NCI-H774 (cell line): ENCODE measurements around the gene PLXNA2.

Experiments used
- DNase-seq: peaks from one replicate; lab custom pipeline; 2025; lab: John Stamatoyannopoulos, UW

Gene PLXNA2

DNA sequence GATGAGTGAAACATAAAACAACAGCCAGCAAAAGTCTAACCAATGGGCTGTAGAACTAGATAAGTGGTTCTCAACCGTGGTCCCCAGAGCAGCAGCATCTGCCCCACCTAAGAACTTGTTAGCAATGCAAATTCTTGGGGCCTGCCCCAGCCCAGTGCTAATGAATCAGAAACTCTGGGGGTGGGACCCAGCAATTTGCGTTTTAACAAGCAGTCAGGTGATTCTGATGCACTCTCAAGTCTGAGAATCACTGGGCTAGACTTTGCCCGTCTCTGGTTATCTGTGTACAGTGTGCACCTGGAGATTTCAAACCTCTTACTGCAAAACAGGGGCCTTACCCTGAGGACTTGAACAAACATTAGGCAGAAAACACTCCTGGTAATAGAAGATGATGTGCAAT lies 66.5 kb downstream of the PLXNA2 start:
- DNase-seq, result peak; percentile 49

DNA sequence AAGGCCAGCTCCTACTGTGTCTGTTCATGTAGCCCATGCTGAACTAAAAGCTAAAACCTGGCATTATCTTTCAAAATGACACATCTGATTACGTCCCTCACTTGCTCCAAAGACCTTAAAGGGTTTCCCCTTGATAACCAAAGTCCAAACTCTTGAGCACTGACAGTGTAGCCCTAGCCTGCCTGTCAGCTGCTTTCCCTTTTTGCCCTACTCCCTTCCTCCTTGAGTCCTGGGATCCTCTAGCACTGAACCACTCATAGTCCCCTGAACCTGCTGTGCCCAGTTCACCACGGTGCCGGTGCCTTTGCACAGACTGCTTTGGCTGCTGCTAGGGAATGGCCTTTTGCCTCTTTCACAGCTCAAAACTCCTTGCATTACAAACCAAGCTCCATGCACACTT lies 67.5 kb downstream of the PLXNA2 start:
- no peak for DNase-seq

DNA sequence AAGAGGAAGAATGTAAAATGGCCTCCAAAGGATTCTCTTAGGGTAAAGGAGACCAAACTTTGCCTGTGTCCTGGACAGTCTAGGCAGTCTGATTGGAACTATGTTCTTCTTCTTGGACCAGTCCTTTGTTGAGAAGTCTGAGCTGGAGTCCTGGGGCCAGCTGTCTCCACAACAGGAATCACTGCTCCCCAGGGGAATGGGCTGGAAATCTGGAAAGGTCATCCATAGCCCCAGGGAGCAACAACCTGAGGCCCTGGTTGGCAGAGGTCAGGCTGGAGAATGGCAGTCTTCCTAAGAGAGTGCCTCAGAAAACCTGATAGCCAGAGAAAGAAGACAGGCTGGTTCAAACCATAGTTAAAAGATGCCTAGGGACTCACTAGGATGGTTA lies 68.7 kb downstream of the PLXNA2 start:
- DNase-seq, result no peak

DNA sequence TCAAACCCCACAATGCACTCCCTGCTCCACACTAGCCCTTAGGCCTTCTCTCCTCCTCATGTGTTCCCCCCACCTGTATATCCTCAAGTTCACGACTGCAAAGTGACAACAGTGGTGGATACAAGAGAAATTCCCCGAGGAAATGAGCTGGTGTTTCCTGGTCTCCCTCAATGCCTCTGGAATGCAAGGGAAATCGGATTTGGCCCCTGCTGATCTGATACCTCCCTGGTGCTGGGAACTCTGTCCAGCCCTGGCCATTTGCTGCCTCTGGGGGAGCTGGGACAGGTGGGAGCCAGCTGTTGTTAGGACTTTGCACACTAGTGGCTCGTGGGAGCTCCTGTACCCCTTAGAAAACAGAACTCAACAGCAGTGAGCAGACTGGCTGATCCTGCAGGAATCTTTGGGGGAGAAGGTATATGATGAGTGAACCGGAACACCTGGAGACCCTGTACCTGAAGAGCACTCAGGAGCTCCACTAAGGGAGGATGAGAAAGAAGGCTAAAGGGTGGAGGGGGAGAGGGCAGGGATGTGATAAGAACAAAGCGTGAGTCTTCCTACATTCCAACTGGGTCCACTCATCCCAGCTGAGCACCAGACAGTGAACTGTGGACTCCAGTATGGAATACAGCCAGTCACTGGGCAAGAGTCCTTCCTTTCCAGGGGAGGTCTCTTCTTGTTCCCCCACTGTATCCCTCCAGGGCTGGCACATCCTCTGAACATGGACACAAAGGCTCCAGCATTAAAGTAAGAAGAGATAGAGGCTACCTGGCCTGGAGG lies 69.3 kb downstream of the PLXNA2 start:
- DNase-seq, result no peak

DNA sequence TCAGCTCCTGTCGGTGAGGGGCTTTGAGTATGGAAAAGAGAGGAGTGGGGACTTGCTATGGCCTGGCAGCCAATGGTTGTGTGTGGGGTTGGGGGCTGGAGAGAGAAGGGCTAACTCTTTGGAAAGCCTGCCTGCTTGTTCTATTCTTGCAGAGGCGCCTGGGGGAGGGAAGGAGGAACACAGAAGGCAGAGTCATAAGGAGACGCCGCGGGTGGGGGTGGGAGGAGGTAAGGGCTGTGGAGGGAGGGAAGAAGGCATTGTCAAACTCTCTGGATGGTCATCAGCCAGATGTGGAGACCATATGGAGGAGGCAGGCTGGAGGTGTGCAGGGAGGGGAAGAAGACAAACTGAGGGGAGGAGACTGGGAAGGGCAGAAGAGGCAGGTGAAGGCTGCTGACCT lies 70.0 kb downstream of the PLXNA2 start:
- no peak for DNase-seq

DNA sequence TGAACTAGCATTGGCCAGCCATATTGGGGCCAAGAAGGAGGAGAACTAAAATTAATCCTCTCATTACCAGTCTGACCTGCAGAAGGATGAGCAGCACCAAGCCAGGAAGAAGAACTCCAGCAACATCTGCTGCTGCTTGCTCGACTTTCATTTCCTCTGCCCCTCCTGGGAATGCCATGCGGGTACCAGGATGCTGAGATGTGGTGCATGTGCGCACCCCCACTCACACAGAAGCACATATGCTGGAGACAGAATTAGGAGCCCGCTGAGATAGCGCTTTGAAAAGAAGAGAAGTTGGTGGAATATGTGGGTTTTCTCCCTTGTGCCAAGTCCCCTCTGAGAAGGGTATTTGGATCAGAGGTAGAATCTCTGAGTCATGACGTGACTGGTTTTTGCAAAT lies 70.4 kb downstream of the PLXNA2 start:
- DNase-seq, result no peak

DNA sequence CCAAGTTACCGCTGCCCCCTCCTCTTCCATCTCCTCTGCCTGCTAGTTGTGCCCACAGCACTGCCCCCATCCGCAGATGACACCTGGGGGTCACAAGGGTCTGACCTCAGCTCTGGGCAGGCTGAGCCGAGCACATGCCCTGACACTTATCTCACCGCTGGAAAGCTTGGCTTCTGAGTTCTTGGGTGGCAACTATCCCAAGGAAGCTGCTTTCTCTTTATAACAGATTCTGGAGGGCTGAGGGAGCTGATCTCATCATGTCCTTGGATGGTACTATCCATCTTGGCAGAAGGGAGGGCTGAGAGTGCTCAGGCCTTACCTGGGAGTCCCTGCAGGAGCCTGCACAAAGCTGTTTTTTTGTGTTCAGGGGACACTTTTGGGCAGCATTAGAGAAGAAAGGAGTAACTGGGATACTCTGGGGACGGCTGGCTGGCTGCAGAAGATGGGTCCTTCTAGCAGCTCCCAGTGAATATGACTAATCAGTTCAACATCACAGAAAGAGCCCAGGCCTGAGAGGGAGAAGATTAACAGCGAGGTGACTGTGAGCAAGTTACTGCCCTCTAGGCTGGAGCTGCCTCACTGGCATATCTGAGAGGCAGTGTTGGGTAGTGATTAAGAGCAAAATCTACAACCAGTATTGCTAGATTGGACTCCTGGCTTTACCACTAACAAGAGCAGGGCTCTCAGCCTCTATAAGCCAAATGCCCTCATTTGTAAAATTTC lies 71.6 kb downstream of the PLXNA2 start:
- no peak for DNase-seq

DNA sequence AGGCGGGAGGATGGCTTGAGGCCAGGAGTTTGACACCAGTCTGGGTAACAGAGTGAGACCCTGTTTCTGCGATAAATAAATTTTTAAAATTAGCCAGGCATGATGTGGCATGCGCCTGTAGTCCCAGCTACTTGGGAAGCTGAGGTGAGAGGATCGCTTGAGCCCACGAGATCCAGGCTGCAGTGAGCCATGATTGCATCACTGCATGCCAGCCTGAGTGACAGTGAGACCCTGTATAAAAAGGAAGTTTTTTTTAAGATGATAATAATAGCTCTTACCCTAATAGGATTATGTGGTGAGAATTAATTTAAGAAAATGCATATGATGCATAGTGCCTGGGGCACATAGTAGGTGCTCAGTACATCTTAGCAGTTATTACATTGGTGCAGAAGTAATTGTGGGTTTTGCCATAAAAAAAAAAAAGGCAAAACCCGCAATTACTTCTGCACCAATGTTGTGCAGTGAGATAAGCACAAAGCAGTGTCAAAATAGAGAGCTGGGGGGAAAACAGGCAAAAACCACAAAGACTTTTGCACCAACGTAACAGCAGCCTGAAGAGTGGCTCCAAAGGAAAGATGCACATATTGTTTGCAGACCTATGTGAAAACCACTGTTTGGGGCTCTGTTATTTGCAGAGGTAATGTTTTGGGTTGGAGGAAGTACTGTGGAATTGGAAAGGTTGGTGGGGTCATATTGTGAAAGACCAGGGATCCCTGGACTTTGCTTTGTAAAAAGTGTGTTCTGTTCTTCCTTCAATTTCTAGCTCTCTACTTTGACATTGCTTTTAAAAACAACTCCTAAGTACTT lies 72.4 kb downstream of the PLXNA2 start:
- no peak for DNase-seq

DNA sequence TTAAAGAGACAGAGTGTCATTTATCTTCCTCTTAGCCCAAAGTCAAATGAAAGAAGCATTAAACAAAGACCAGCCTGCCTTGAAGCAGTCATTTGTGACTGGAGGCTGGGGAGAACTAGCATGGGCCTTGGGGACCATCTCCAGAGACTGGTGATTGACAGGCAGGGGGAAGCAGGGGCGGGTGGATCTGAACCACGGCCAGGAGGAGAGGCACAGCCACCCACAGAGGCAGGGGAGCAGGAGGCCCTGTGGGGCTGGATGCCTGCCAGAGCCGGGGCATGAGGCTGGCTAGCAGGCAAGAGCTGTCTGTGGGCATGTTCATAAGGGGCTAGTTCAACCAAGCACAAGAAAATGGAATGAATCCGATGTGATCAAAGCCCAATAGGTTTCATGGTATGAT lies 73.9 kb downstream of the PLXNA2 start:
- no peak for DNase-seq

DNA sequence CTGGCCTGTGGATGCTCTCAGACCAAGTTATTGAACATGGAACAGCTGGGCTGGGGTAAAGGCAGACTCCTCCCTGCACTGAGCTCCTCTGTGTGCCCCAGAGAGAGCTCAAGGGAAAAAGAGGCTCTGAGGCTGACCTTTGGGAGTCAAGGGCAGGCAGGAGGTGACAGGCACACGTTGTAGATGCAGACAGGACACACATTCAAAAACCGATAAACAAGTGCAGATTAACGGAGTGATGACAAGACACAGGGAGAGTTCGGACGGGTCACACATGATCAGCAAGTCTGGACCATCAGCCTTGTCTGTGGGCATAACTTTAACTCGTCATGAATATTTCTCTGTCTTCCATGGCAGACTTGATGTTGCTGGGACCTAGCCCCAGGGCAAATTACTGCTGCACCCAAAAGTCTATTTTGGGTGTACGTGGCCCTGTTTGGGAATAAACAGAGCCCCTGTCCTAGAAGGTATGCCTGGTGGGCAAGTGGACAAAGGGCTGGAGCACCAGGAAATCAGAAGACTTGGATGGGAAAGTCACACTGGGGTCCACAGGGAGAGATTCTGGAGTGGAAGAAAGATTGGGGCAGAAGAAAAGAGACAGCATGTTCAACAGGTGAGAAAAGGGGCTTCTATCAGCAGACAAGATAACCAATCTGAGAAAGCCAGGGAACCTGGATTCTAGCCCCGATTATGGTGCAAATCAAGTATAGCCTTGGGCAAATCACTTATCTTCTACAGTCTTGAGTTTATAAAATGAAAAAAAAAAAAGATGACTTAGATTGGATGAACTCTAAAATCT lies 74.9 kb downstream of the PLXNA2 start:
- DNase-seq, result no peak

DNA sequence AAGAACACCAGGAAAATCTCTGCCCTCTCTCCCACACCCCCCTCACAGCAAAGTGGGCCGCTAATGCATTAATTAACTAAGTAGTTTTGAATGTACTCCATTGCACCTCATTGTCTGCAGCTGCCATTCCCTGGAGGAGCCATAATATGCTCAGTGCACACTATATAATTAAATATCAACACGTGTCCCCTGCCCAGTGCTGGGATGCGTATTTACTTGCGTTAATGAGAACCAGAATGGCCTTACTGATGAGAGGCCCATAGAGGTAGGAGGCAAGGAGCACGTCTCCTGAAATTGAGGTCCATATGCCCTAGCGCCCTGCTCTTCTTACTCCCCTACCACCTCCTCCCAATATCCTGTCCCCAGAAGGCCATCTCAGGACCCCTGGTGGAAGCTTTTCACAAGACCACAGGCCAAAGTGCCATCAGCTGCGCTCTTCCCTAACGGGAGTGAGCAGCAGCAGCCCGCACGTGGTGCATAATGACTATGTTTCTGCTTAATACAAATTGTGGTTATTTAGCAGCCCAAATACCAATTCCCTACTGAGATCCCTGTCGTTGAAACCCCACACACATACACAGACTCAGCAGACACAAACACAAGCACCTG lies 76.8 kb downstream of the PLXNA2 start:
- DNase-seq, result peak; percentile 42

DNA sequence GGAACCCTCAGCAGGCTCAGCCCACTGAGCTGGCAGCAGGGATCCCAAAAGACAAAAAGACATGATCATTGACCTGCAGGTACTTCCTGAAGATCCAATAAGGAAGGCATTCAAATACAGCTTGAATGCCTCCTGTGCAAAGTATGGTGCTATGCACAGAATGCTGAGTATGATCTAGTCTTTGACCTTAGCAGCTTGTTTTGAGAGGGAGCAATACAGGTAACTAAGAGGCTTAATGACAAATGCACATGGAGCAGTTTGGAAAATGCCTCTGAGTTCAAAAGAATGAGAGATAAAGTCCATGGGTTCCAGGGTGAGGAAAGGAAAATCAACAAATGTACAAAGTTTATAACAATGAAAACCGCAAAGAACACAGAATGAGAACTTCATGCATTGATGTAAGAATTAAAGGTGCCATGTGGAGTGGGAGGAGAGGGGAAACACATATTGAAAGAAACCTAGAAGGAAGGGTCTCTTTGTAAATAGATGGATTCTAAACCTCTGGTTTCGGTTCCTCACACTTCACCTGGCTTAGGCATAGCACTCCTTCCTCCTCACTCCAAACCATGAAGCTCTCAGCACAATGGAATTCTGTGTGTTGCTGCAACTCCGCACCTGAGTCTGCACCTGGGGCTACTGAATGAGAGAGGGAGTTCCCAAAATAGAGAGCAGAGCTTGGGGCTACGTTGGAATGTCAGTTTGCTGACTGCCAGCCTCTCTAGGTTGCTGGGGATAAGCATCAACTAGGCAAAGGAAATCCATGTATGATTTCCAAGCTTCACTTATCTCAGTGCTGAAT lies 77.6 kb downstream of the PLXNA2 start:
- no peak for DNase-seq

DNA sequence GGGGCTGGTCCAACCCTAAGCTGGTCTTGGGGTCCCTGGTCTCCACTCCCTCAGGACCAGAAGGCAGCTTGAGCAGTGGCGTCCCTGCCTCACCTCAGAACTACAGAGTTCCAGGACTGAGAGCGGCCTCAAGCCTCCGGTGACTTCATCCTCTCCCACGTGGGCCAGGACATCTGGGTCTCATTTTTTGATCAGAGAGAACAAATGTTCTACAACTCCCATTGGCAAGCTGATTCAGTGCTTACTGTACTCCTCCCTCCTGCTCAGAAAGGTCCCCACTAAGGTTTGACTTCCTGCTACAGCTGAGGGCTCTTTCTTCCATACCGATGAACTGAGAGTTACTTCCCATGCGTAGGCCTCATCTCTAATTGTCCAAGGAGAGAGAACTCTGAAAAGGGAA lies 78.5 kb downstream of the PLXNA2 start:
- DNase-seq, result no peak

DNA sequence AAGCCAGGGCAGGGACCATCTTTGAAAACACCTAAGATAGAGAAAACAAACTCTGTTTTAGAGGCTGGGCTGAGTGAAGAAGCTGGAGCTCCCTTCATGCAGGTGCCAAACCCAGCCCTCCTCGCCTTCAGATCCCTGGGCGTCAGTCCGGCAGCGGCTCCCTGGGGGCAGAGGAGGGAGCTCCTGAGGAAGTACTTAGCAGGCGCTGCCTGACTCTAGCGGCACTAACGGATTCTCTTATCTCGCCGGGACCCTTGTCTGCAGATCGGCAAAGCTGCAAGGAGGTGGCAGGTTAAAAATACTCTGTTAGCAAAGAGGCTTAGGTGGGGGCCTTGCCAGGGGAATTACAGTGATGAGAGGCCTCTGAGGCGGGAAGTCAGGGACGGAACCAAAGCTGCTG lies 79.6 kb downstream of the PLXNA2 start:
- DNase-seq, result no peak

DNA sequence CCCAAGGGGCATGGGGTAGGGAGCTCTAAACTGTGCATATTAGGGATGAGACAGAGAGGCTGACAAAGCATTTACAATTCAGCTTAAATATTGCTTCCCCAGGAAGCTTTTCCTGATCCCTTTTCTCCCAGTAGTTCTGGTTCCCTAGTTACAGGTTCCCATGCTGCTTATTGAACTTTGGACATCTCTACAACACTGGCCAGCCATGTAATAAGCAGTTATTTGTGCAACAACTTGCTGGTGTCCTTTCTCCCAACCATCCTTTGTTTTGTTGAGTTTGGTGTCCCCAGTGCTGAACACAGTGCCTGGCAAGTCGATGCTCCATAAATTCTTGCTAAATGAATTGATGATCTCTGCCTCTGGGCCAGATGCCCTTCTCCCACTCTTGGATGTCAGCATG lies 80.6 kb downstream of the PLXNA2 start:
- no peak for DNase-seq

DNA sequence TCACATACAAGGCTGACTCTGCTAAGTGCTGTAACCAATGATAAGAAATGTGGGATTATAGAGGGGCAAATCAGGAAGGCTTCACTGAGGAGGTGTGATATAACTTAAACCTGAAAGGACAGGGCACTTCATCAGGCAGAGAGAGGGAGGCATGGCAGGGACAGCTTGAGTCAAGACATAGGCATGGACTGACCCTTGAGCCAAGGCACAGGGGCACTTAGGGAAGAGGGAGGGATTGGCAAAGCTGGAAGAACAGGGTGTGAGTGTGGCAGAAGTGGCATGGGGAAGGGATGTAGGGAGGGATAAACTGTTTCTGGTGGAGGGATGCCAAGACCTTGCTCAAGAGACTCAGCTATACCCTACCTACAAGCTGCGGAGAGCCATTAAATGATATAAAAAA lies 81.3 kb downstream of the PLXNA2 start:
- DNase-seq, result no peak

DNA sequence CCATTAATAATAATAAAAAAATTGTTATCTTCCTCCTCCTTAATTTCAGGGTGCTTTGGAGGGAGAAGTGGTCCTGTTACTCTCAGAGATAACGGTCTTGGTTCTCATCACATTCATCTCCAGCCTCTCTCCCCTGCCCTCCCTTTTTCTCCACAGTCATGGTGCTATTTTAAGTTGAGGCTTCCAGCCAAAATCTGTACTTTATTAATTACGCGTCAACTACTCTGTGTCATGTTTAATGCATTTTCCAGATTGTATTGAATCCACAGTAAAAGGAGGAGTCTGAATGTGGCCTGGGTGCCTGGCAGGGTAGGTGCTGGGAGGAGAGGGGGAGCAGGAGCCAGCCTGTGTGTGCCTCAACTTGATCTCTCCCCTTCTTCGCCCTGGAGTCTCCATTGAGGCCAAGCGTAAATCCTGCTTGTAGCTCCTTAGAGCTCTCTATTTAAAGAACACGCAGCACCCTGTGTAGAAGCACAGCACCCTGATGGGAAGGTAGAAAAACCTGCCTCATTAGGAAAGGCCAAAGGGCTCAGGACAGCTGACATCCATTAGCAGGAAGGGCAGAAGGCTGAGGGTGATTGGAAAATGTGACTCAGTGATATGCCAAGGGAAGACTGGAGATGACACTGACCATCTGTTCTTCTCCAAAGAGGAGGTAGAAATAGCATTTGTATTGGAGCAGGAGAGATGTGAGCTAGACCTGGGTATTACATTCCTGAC lies 82.4 kb downstream of the PLXNA2 start:
- no peak for DNase-seq

DNA sequence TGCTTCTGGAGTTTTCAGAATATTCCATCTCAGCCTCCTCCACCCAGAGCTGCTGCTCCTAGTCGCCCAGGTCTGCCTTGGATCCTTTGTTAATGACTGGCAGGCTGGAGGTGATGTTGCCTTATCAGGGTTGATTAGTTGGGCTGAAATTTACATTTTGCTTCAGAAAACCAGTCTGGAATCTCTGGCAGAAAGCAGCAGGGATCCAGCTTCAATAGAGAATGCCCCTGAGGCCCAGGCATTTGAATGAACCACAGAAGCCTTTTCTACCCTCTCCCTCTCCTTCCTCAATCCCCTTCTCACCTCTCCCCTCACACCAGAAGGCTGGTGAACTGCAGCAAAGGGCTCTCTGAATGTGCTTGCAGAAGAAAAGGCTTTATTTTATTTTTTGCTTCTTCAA lies 83.2 kb downstream of the PLXNA2 start:
- DNase-seq, result no peak

DNA sequence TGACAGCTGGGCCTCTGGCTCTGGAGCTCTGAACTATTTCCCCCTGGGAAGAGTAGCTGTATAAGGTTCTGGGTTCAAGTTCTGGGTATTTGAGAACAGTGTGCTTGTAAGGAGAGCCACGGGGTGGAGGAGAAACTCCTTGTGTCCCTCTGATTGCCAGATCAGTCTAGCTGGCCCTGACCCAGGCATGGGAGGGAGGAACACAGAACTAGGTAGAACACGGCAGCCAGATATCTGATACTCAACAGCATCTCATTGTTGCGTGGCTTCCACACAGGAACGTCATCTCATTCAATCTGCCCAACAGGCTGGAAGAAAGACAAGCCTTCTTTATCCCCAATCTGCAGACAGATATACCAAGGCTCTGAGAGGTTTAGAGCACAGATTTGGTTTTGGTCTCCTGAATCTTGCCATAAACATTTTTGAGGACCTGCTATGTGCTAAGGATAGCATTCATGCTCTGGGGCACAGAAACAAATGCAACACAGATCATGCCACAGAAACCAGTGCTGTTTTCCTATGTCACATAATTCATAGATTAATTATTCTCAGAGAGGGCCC lies 83.8 kb downstream of the PLXNA2 start:
- DNase-seq, result no peak
